GM21737 (cell line): Measurements from ENCODE around the gene MAN1C1.
A peak's percentile ranks its signal among the peaks of the same experiment; 100 is the strongest.

Source experiments
- ATAC-seq: cut with Tn5 transposase; IDR thresholded peaks from one replicate; pipeline ENCODE4 v1.9.1; 2021; ENCODE audit warnings: mild to moderate bottlenecking, moderate library complexity; ENCODE audit not compliant: unreplicated experiment

The MAN1C1 gene

GRCh38 chr1:25675729-25676476 lies 59.3 kb downstream of the MAN1C1 start:
- peak; percentile 90 for ATAC-seq

GRCh38 chr1:25676488-25676887 lies 59.9 kb downstream of the MAN1C1 start:
- no peak for ATAC-seq

- no peak for ATAC-seq
Measured at GRCh38 chr1:25677193-25677773, 60.7 kb downstream of the MAN1C1 start.

GRCh38 chr1:25679171-25679570 lies 62.6 kb downstream of the MAN1C1 start:
- ATAC-seq: no peak

- ATAC-seq: no peak
Measured at GRCh38 chr1:25680701-25681100, 64.1 kb downstream of the MAN1C1 start.

GRCh38 chr1:25682059-25682601 lies 65.5 kb downstream of the MAN1C1 start:
- ATAC-seq: no peak

- ATAC-seq: no peak
Measured at GRCh38 chr1:25683177-25683576, 66.6 kb downstream of the MAN1C1 start.

- ATAC-seq: no peak
Measured at GRCh38 chr1:25683731-25684130, 67.1 kb downstream of the MAN1C1 start.

- no peak for ATAC-seq
Measured at GRCh38 chr1:25684216-25684965, 67.8 kb downstream of the MAN1C1 start.

GRCh38 chr1:25685211-25685750 lies 68.7 kb downstream of the MAN1C1 start:
- no peak for ATAC-seq

GRCh38 chr1:25685938-25686665 lies 69.5 kb downstream of the MAN1C1 start:
- ATAC-seq: no peak

GRCh38 chr1:25687221-25688017 lies 70.8 kb downstream of the MAN1C1 start:
- no peak for ATAC-seq

- no peak for ATAC-seq
Measured at GRCh38 chr1:25688390-25689119, 72.0 kb downstream of the MAN1C1 start.

- ATAC-seq: no peak
Measured at GRCh38 chr1:25689686-25690381, 73.2 kb downstream of the MAN1C1 start.

GRCh38 chr1:25690396-25690956 lies 73.9 kb downstream of the MAN1C1 start:
- no peak for ATAC-seq

- no peak for ATAC-seq
Measured at GRCh38 chr1:25691211-25691610, 74.6 kb downstream of the MAN1C1 start.

GRCh38 chr1:25692560-25692959 lies 76.0 kb downstream of the MAN1C1 start:
- no peak for ATAC-seq
